Activated CD4-positive, CD25-positive, alpha-beta regulatory T cell treated with anti-CD3 and anti-CD28 coated beads, Interleukin-2, amount 50 U/mL, for 72 hours (primary cell): ENCODE measurements around the gene CNTRL.
"Not testable (repeated sequence)": the region's sequence is repeated elsewhere in the genome, so short reads cannot be mapped to it uniquely, and the experiment has no call there.

Experiments
- DNase-seq: peaks from one replicate; pipeline ENCODE4 v3.0.0; 2021

CNTRL gene

GRCh38 chr9:121138561-121138960, 63.8 kb downstream of the CNTRL start:
- no peak for DNase-seq

DNA sequence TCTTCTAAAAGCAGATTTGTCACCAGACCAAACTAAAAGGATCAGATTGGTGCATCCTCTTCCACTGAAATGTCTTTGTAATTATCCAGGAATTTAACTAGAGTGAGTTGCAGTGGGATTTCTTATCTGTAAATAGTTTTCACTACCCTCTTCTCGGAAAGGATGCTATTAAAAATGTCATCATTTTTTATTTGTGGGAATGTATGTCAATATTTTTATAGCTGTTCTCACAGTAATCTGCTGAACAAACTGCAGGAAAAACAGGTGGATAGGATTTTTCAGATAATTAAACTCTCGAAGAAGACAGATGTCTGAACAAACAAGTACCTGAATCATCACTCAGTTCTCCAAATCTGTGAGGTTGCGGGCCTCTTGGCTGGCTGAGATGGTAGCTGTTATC, 64.2 kb downstream of the CNTRL start:
- DNase-seq: no peak

GRCh38 chr9:121140162-121140561, 65.4 kb downstream of the CNTRL start:
- no peak for DNase-seq

- no peak for DNase-seq
Measured at GRCh38 chr9:121141306-121141705, 66.6 kb downstream of the CNTRL start.

DNA sequence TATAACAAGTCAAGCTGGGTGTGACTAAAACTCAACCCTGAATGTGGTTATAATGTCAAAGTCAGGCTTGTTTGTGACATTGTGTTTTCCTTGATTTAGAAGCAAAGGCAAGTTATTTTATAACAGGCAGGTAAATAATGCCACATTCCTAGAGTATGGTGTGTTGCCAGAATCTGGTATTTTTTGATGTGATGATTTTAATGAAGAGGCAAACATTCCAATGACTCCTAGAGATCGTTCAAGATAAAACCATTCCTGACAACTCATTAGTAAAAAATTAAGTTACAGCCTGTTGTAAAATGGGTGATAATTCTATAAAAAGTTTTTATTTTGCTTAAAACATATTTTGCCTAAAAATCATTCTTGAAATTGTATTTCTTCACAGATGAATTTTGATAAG, 67.0 kb downstream of the CNTRL start:
- DNase-seq: no peak

- no peak for DNase-seq
Measured at GRCh38 chr9:121143771-121144170, 69.0 kb downstream of the CNTRL start.

DNA sequence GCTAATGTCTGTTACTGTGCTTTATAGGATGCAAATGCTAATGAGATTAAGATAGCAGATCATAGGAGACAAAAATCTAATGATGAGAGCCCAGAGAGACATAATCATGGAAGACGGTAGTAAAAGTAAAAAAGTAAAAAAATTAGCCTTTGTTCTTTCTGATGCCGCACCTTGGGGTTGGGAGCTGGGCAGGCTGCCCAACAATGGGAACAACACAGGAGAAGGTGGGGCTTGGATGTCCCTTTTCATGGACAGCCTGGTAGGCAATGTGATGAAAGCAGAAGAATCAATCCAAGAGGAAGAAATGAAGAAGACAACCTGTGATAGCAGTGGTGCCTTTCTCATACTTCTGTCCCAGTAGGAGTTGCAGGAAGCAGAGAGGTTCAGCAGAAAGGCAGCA, 69.7 kb downstream of the CNTRL start:
- DNase-seq: no peak

GRCh38 chr9:121150188-121150587, 75.4 kb downstream of the CNTRL start:
- no peak for DNase-seq

DNA sequence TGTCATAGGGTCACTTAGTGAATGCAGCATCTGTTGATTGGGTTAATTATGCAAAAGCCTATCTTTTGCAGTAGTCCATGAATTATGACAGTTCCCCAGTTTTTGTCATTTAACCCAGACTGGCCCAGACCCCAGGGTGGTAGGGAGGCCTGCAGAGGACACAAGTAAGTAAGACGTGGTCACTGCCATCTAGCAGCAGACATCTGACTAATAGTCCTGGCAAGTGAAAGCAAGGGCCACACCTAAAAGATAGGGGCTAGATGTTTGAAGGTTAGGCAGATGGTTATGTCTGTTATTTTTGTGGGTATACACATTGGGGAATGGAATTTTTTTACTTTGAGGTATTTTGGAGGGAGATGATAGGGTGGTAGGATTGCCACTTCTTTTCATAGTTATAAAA, 78.9 kb downstream of the CNTRL start:
- no peak for DNase-seq

DNA sequence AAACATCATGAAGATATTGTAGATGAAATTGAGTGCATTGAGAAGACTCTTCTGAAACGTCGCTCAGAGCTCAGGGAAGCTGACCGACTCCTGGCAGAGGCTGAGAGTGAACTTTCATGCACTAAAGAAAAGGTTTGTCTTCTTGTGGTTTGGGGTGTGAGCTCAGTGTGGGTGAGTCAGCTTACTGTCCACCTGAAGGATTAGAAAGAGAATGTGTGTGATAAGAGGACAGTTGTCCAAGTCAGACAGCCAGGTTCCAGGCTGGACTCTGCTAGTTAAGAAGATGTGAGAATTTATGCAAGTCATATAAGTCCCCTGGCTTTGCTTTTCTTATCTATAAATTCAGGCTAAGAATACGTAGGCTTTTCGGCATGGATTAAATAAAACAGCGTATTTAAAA, 80.0 kb downstream of the CNTRL start:
- DNase-seq: no peak

GRCh38 chr9:121156263-121156731, 81.5 kb downstream of the CNTRL start:
- no peak for DNase-seq

DNA sequence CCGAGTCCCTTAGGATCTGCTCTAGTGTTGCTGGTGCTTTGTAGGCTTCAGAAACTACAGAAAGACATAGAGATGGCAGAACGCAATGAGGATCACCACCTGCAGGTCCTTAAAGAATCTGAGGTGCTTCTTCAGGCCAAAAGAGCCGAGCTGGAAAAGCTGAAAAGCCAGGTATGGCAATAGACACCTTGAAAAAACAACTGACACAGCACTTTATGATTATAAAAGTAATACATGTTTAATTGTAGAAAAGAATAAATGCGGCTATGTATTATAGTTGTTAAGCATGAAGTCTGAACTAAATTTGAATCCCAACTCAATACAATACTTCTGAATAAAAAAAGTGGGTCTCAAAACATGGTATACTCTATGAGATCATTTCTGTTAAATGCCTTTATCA, 83.2 kb downstream of the CNTRL start:
- no peak for DNase-seq

DNA sequence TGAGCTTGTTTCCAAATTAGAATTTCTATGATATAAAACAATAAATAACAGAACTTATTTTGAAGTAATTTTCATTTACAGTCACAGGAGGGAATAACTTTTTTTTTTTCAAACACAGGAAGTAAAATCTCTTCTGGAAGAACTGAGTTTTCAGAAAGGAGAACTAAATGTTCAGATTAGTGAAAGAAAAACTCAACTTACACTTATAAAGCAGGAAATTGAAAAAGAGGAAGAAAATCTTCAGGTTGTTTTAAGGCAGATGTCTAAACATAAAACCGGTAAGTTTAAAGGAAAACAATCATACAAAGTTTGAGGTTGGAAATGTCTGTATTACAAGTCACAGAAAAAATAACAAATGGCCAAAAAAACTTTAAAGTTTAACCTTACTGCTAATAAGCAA, 85.3 kb downstream of the CNTRL start:
- no peak for DNase-seq

- no peak for DNase-seq
Measured at GRCh38 chr9:121168052-121168451, 93.3 kb downstream of the CNTRL start.

- DNase-seq: no peak
Measured at GRCh38 chr9:121169094-121169601, 94.4 kb downstream of the CNTRL start.

GRCh38 chr9:121171236-121171635, 96.5 kb downstream of the CNTRL start:
- DNase-seq: no peak

- no peak for DNase-seq
Measured at GRCh38 chr9:121172726-121173487, 98.2 kb downstream of the CNTRL start.

DNA sequence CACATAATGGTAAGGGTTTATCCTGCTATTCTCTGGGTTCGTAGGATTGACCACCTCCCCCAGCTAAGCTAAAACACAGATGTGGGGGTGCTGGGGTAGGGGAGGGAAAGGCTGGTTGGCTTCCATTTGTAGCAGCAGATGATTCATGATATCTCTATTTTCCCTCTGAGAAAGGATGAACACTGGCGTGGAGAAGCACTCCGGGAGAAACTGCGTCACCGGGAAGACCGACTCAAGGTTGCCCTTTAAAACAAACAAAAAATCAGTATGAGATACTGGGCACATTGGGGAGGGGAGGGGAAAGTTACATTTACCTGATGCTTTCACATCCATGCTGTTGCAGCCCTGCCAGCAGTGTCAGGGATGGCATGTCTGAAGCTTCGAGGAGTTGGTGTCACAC, 98.7 kb downstream of the CNTRL start:
- no peak for DNase-seq

DNA sequence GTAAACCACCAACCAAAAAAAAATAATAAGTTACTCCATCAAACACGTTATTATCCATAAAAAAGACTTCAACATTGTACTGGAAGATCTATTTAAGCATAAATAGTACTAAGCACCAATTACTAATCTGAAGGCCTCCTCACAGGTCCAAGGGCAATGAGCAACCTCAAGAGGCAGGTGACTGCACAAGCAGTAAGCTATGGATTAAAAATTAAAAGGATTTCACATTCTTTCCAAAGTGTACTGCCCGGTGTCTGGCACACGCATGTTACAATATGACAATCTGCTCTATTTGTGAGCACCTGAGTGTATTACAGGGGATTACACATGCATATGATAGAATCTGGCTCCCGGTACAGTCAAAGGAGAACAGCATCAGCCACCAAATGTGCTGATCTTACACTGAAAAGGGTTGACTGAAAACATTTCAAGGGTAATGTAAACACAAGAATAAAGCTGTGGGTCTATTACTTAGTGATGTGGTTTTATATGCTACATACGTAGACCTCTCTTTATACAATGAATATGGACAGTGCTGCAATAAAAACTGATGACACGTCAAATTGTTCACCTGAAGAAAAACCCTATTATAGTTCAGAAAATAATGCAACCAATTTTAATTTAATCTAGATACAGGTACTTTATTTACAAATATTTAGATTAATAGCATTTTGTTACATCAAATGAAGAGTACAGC, 104.1 kb downstream of the CNTRL start:
- no peak for DNase-seq

- DNase-seq: not testable (repeated sequence)
Measured at GRCh38 chr9:121179373-121179721, 104.6 kb downstream of the CNTRL start.

DNA sequence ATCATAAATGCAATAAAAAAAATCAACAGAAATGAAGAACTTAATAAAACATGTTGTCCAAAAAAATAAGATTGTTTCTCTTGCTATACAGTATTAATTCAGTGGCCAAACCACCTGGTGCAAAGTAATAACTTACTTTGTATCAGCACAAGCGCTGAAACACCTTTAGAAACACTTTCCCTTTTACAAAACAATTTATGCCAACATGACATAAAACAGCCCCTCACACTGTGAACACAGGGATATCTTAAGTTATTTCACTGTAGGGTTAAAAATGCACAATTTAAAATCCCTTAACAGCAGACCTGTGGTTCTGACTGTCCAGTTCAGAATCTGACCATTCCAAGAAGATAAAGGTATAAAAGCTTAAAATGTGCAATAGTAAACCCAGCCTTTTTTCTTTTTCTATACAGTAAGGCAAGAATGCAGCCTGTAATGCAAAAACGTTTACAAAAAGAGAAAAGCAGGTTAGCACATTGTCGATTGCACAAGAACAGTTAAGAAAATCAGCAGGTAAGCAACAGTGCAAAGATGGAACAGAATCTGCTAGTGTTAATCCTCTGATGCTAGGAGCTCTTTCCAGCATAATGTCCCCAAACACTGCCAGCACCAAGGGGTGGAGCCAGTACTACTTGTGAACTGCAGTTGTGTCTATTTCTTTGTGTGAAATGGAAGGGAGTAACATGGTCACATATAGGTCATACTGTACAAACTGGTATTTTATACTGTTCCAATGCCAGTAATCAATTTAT, 105.4 kb downstream of the CNTRL start:
- DNase-seq: no peak

GRCh38 chr9:121182101-121182836, 107.5 kb downstream of the CNTRL start:
- DNase-seq: no peak

DNA sequence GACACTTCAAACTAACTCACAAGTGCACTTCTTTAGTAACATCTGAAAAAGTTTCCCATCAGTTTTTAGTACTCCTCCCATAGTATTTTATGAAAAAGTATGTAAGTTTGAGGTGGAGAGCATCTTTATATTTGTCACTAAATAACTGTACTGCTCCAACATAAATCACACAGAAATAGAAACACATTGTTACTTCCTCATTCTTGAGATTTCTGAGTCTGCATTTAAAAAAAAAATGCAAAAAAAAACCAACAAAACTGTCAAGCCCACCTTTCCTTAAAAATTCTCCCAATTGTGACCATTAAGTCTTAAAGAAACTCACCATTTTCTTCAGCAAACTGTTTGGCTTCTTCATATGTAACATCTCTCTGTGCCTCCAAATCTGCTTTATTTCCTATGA, 108.2 kb downstream of the CNTRL start:
- no peak for DNase-seq
